Testis (tissue), 3 donors: ENCODE data around the gene LHFPL3. TPM values are rescaled to one million over a fixed set of nuclear protein-coding genes. Genes with fewer than 3 reads are reported as not detected.
"Not testable (repeated sequence)": the region's sequence is repeated elsewhere in the genome, so short reads cannot be mapped to it uniquely, and the experiment has no call there.

Experiments used
- DNase-seq: peaks from one replicate; pipeline ENCODE4 v3.0.0-alpha.2; 2019
- H3K27ac ChIP-seq, 2 donors: fragments of 200-600 bp; sonication (generic); one replicate each; pipeline ENCODE4 v1.5.1; 2019
- H3K27me3 ChIP-seq: fragments of 200-600 bp; sonication (generic); one replicate; pipeline ENCODE4 v1.5.1; 2019
- H3K36me3 ChIP-seq: fragments of 200-600 bp; sonication (generic); one replicate; pipeline ENCODE4 v1.5.1; 2017; ENCODE audit warnings: low read depth; ENCODE audit errors: missing control alignments
- H3K4me1 ChIP-seq: fragments of 200-600 bp; sonication (generic); one replicate; pipeline ENCODE4 v1.5.1; 2019
- H3K4me3 ChIP-seq, 2 donors: fragments of 200-600 bp; sonication (generic); one replicate each; pipeline ENCODE4 v1.5.1; 2017 to 2019
- H3K9me3 ChIP-seq: fragments of 200-600 bp; sonication (generic); one replicate; pipeline ENCODE4 v1.5.1; 2017
- CTCF ChIP-seq, 3 experiments: fragments of 450-650 bp in 2 of 3; fragments of 200-600 bp in 1 of 3; sonication (generic) in 1 of 3; IDR thresholded peaks; one replicate each; pipeline ENCODE4 v1.5.1; 2016 to 2019; ENCODE audit warnings: antibody characterized with exemption in 3 of 3, mild to moderate bottlenecking in 2 of 3, moderate library complexity in 1 of 3
- POLR2A ChIP-seq: fragments of 450-650 bp; IDR thresholded peaks from one replicate; pipeline ENCODE4 v1.6.1; 2017; ENCODE audit warnings: antibody characterized with exemption, mild to moderate bottlenecking, moderate library complexity
- WGBS, 2 donors: methylation state at CpG; one replicate each; pipeline ENCODE4 v1.1.5; 2018; 5-methylcytosine and 5-hydroxymethylcytosine counted together
- intact Hi-C: fragments of 100-400 bp; cut with DNase I; formaldehyde crosslinking; loops from one replicate; pipeline ENCODE4 v1.15.1; 2023; ENCODE audit warnings: low total_unique reads
- polyA plus RNA-seq: library from polyadenylated mRNA; stranded (reverse); fragments of 350-450 nt; fragmentation: Illumina TruSeq; extraction: RNeasy Lipid Tissue Mini Kit (QIAGEN cat#74804); gene quantifications from one replicate; pipeline ENCODE4 v1.2.3, GENCODE V29; 2014; ENCODE audit warnings: low read depth, low replicate concordance; ENCODE audit not compliant: insufficient read depth
- total RNA-seq, 2 donors: library from RNA; depleted of rRNA; stranded (reverse); fragments of >200 nt; gene quantifications; one replicate each; pipeline ENCODE4 v1.2.3, GENCODE V29; 2016

The LHFPL3 gene
- total and polyA plus RNA-seq, 3 donors from 2014 or later, result 0.17 to 0.47 (median 0.19) TPM

GRCh38 chr7:104933521-104933988 lies 605.2 kb downstream of the LHFPL3 start:
- H3K27ac ChIP-seq, result no peak overlapping the region
- intact Hi-C loops, result no loop called here
- WGBS, 2 donors, result 72 to 77% methylated on average over 6 of the region's 6 CpGs

GRCh38 chr7:104934665-104935064 lies 606.3 kb downstream of the LHFPL3 start:
- intact Hi-C loops, result no loop called here
- H3K4me3 ChIP-seq, result no peak overlapping the region
- 80% methylated on average over 7 of the region's 7 CpGs for WGBS, 2 donors
- H3K36me3 ChIP-seq, result no peaks in the 10 kb centered on the region
- no peaks in the 10 kb centered on the region for H3K9me3 ChIP-seq
- H3K27ac ChIP-seq, result no peak overlapping the region
- H3K27me3 ChIP-seq, result no peaks in the 10 kb centered on the region
- no peak for DNase-seq
- TF ChIP-seq POLR2A (no peak), CTCF (IDR thresholded peaks at IDR 0.05) (no peak)
- H3K4me1 ChIP-seq, result no peaks in the 10 kb centered on the region

More at GRCh38 chr7:104933521-104933988, 605.2 kb downstream of the LHFPL3 start:
- Histone ChIP-seq H3K4me1 (no peaks in the 10 kb centered on the region), H3K36me3 (no peaks in the 10 kb centered on the region), H3K4me3 (no peak overlapping the region), H3K9me3 (no peaks in the 10 kb centered on the region), H3K27me3 (no peaks in the 10 kb centered on the region)
- DNase-seq, result no peak
- TF ChIP-seq CTCF (IDR thresholded peaks at IDR 0.05) (no peak), POLR2A (no peak)

- intact Hi-C loops, result no loop called here
- no peak for DNase-seq
- H3K36me3 ChIP-seq, result no peaks in the 10 kb centered on the region
- no peak overlapping the region for H3K27ac ChIP-seq
- no peaks in the 10 kb centered on the region for H3K9me3 ChIP-seq
- H3K4me3 ChIP-seq, result no peak overlapping the region
- H3K4me1 ChIP-seq, result no peaks in the 10 kb centered on the region
- TF ChIP-seq POLR2A, result no peak
- no peak for TF ChIP-seq CTCF (IDR thresholded peaks at IDR 0.05)
- no peaks in the 10 kb centered on the region for H3K27me3 ChIP-seq
Observed at GRCh38 chr7:104935276-104935675, 606.9 kb downstream of the LHFPL3 start.

GRCh38 chr7:104936546-104936945 lies 608.1 kb downstream of the LHFPL3 start:
- H3K36me3 ChIP-seq, result no peaks in the 10 kb centered on the region
- 90 to 92% methylated on average over 8 of the region's 8 CpGs for WGBS, 2 donors
- no peak overlapping the region for H3K27ac ChIP-seq
- no peaks in the 10 kb centered on the region for H3K27me3 ChIP-seq
- no peaks in the 10 kb centered on the region for H3K9me3 ChIP-seq
- H3K4me3 ChIP-seq, result no peak overlapping the region
- DNase-seq, result no peak
- intact Hi-C loops, result no loop called here
- H3K4me1 ChIP-seq, result no peaks in the 10 kb centered on the region
- no peak for TF ChIP-seq CTCF (IDR thresholded peaks at IDR 0.05)
- TF ChIP-seq POLR2A, result no peak

- H3K27me3 ChIP-seq, H3K9me3 ChIP-seq, DNase-seq, H3K4me3 ChIP-seq, H3K27ac ChIP-seq, H3K4me1 ChIP-seq, H3K36me3 ChIP-seq, intact Hi-C loops: not testable (repeated sequence)
- WGBS, 2 donors, result 96 to 99% methylated on average over 6 of the region's 6 CpGs
Observed at GRCh38 chr7:104937489-104937888, 609.1 kb downstream of the LHFPL3 start.
